Neural crest cell (in vitro differentiated cells): Measurements from ENCODE around the gene ATP8A1. TPM values are rescaled to one million over a fixed set of nuclear protein-coding genes. Genes with fewer than 3 reads are reported as not detected.

ENCODE experiments used
- DNase-seq: peaks from one replicate; pipeline ENCODE4 v3.0.0; 2021; ENCODE audit warnings: low read depth, mixed read lengths, low spot score
- H3K27ac Mint-ChIP-seq: one replicate; pipeline ENCODE4 v1.8.0; 2021; ENCODE audit warnings: mild to moderate bottlenecking, mixed read lengths; ENCODE audit not compliant: unreplicated experiment
- H3K27me3 Mint-ChIP-seq: 2 replicates; pipeline ENCODE4 v1.8.0; 2021; ENCODE audit warnings: low read depth, mild to moderate bottlenecking, mixed read lengths
- H3K36me3 Mint-ChIP-seq: 2 replicates; pipeline ENCODE4 v1.8.0; 2021; ENCODE audit warnings: low read depth, mild to moderate bottlenecking, mixed read lengths
- H3K4me1 Mint-ChIP-seq: 2 replicates; pipeline ENCODE4 v1.8.0; 2021; ENCODE audit warnings: mixed read lengths
- H3K4me3 Mint-ChIP-seq: one replicate; pipeline ENCODE4 v1.8.0; 2021; ENCODE audit warnings: mild to moderate bottlenecking, mixed read lengths
- H3K9me3 Mint-ChIP-seq: 2 replicates; pipeline ENCODE4 v1.8.0; 2021; ENCODE audit warnings: mixed read lengths
- CTCF ChIP-seq: fragments of 200-600 bp; sonication (generic); conservative IDR thresholded peaks from 2 replicates; pipeline ENCODE4 v1.5.0; 2021; ENCODE audit warnings: antibody characterized with exemption, mild to moderate bottlenecking
- total RNA-seq: library from RNA; stranded (reverse); gene quantifications from 2 replicates; pipeline ENCODE4 v1.2.1, GENCODE V29; 2021

The ATP8A1 gene
- total RNA-seq, 1 donor from 2014 or later, result 11.9 TPM

GRCh38 chr4:42637867-42638266 is 19.0 kb downstream of the ATP8A1 start:
- Mint-ChIP-seq H3K4me1 (peaks cover 20% of the 10 kb centered on the region), H3K4me3 (no peak overlapping the region), H3K27me3 (no peaks in the 10 kb centered on the region), H3K36me3 (no peaks in the 10 kb centered on the region), H3K27ac (no peak overlapping the region), H3K9me3 (peaks cover 3% of the 10 kb centered on the region)
- no peak for TF ChIP-seq CTCF
- no peak for DNase-seq

- TF ChIP-seq CTCF, result no peak
- Mint-ChIP-seq H3K27me3 (no peaks in the 10 kb centered on the region), H3K9me3 (peaks cover 3% of the 10 kb centered on the region), H3K4me1 (peaks cover 20% of the 10 kb centered on the region), H3K36me3 (no peaks in the 10 kb centered on the region), H3K27ac (peak overlapping the region; percentile 36), H3K4me3 (no peak overlapping the region)
- no peak for DNase-seq
These were observed 19.8 kb downstream of the ATP8A1 start for GRCh38 chr4:42637104-42637503.

DNA sequence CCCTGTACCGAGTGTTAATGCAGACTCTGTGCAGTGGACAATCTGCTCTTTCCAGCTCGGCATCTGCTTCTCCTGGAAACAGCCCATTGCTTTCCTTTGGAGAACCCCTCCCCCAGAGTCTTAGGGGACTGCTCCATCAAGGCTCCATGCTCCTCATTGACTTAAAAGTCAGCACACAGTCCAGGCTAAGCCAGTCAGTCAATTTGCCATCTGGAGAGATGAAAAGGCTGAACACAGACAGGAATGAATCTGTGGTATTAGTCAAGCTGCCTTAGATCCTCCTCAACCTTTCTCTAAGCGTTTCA is 20.3 kb downstream of the ATP8A1 start:
- Mint-ChIP-seq H3K36me3 (no peaks in the 10 kb centered on the region), H3K9me3 (peaks cover 3% of the 10 kb centered on the region), H3K27ac (peak overlapping the region; percentile 36), H3K4me3 (no peak overlapping the region), H3K27me3 (no peaks in the 10 kb centered on the region), H3K4me1 (peaks cover 20% of the 10 kb centered on the region)
- no peak for DNase-seq
- TF ChIP-seq CTCF, result no peak

GRCh38 chr4:42633605-42634388 is 23.1 kb downstream of the ATP8A1 start:
- peaks cover 20% of the 10 kb centered on the region for H3K4me1 Mint-ChIP-seq
- no peak overlapping the region for H3K4me3 Mint-ChIP-seq
- no peak for DNase-seq
- no peak overlapping the region for H3K27ac Mint-ChIP-seq
- H3K9me3 Mint-ChIP-seq, result peaks cover 3% of the 10 kb centered on the region
- no peak for TF ChIP-seq CTCF
- no peaks in the 10 kb centered on the region for H3K27me3 Mint-ChIP-seq
- H3K36me3 Mint-ChIP-seq, result no peaks in the 10 kb centered on the region

- Mint-ChIP-seq H3K4me3 (no peak overlapping the region), H3K9me3 (peaks cover 3% of the 10 kb centered on the region), H3K27me3 (no peaks in the 10 kb centered on the region), H3K4me1 (peaks cover 20% of the 10 kb centered on the region), H3K27ac (no peak overlapping the region), H3K36me3 (no peaks in the 10 kb centered on the region)
- TF ChIP-seq CTCF, result no peak
- no peak for DNase-seq
These were observed 24.1 kb downstream of the ATP8A1 start for GRCh38 chr4:42632653-42633382.
